HG03135 (cell line): ENCODE results near the gene HOXA5.

Source experiments
- ATAC-seq: cut with Tn5 transposase; IDR thresholded peaks from one replicate; pipeline ENCODE4 v1.9.1; 2021; ENCODE audit warnings: mild to moderate bottlenecking, moderate library complexity; ENCODE audit not compliant: unreplicated experiment

Gene HOXA5

DNA sequence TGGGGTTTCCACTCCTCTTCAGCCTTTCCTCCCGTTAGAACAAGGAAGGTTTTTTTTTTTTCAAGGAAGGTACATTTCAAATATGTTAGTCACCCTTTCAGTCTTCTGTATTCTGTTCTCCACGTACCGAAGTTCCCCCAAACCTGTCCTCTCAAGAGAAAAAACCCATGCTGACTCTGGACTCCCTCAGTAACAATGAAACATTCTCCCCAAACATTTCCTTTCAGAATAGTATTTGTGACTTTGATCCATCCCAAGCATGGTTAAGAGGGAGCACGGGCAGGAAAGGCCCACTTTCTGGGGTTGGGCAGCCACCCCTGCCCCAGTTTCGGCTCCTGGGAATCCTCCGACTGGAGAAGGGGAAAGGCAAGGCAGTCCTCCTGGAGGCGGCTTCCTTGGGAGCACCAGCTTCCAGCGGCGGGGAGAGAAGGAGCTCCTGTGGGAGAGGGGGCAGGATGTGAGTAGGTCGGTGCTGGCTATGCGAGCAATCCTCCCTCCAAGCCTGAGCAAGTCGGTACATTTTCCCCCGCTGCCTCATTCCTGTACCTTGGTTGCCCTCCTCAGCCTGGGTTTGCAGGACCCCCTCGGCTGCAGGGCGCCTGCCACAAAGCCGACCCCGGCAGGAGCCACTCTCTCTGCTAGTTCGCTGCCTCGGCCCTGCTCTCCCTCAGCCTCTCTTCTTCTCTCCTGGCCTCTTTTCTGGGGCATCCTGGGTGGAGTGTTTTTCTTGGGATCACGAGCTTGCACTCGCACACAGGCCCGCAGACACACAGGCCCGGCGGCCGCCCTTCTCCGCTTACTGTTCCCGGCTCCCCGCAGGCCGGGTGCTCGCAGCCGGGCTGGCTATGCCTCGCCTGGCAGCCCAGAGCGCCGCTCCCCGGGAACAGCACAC is 45.5 kb downstream of the HOXA5 start:
- no peak for ATAC-seq

DNA sequence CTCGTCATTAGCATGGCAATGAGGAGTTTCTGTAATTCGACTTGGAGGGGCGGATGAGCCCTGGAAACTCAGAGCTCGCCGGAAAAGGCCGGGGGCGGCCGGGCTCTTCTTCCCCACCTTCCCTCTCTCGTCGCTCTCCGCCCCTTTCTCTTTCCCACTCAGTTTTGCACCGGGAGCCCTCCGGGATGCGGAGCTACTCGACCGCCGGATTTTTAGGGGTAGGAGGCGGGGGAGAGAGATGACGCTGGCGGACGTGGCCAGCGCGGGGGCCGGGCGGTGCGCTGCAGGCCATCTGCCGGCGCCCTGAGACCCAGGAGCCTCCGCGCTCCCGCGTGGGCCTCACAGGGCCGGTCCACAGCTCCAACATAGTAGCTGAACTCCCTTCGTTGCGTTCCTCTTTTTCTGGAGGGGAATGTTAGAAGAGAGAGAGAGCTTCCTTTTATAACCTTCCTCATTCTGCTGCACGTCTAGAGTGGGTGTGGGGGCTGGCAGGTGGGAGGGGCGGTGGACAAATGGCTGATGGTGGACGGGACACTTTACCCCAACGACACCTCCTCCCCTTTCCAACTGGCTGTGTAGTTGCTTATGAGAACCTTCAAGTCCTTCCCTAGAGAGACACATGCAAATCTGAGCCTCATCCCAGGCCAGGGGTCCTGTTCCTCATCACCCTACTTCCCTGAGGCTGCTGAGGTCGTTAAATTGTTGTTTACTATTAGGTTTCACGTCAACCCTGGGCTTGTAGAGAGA is 46.5 kb downstream of the HOXA5 start:
- no peak for ATAC-seq

DNA sequence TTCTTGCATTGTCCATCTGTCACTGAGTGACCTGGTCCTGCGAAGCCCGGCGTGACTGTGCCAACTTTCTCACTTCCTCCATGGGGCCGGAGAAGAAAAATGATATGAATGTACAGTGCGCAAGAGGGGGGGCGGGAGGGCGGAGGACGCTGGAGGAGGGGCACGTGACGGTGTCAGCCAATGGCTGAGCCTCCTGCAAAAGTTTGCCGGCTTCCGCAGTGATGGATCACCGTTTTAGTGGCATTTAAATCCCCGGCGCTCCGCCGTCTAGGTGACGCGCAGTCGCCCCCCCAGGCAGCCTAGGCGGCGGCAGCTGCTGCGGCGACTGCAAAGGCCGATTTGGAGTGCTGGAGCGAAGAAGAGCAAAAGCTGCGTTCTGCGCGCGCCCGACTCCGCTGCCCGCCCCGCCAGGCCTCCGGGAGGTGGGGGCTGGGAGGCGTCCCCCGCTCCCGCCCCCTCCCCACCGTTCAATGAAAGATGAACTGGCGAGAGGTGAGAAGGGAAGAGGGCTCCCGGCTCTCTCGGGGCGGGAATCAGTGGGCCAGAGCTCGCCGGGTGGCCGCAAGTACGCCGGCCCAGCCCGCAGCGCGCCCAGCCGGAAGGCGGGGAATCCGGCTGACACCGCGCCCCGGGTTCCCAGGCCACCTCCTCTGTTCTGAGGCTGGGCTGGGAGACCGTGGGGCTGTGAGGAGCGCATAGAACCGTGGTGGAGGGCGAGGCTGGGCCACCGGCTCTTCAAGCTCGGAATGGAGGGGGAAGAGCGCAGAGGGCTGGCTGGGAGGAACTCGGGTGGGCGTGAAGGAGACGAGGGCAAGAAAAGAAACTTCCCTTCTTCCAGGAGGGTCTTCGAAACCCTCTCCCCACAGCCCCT is 47.3 kb downstream of the HOXA5 start, which contains the start of gene HOXA1:
TSS of gene HOXA1 (minus strand) at position 104 of the 871 bp plus-strand sequence. CDS start at position 16, 88 bp downstream.
- ATAC-seq, result peak; percentile 81

DNA sequence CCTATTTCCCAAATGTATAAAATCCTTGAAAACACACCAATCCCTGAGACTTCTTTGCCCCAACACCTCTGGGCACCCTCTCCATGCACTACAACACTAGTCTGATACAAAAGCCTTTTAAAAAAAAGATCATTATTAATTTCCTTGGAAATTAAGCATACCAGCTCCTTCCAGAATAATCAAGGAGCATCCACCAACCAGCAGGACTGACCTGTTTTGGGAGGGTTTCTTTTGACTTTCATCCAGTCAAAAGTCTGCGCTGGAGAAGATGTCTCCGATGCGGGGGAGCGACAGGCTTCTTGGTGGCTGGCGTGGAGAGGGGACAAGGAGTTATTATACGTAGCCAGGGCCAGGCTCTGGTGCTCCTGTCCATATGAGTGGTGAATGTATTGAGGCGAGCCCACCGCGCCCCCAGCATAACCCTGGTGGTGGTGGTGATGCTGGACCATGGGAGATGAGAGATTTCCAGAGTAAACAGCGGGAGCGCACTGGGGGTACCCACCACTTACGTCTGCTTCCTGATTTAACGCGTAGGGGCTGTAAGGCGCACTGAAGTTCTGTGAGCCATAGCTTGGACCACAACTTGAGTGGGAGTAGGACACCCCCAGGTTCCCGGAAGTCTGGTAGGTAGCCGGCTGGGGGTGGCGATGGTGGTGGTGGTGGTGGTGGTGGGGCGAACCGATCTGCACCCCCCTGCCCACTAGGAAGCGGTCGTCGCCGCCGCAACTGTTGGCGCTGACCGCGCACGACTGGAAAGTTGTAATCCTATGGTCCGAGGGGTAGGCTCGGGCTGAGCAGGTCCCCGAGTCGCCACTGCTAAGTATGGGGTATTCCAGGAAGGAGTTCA is 48.2 kb downstream of the HOXA5 start:
- ATAC-seq, result no peak

DNA sequence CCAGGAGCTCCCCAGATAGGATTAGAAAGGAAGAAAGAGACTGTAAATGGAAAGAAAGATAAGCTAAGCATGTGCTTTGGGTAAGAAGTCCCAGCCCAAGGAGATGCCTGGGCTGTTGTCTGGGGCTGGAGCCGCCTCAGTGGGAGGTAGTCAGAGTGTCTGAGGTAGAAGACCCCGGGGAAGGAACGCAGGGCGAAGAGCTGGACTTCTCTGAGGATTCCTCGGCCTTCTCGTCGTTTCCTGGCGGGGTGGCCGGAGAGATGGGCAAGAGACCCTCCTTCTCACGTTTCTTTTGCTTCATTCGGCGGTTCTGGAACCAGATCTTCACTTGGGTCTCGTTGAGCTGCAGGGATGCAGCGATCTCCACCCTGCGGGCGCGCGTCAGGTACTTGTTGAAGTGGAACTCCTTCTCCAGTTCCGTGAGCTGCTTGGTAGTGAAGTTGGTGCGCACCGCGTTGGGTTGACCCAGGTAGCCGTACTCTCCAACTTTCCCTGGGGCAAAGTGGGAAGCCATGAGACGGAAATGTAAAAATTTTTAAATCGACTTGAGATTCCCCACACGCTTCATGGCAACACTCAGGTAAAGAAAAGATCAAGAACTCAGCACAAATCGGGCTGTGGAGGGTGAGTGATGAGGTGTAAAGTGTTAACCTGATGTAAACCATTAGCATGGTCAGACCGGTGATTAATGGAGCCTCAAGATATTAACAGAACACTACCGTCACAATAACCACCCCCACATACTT is 49.0 kb downstream of the HOXA5 start:
- no peak for ATAC-seq

DNA sequence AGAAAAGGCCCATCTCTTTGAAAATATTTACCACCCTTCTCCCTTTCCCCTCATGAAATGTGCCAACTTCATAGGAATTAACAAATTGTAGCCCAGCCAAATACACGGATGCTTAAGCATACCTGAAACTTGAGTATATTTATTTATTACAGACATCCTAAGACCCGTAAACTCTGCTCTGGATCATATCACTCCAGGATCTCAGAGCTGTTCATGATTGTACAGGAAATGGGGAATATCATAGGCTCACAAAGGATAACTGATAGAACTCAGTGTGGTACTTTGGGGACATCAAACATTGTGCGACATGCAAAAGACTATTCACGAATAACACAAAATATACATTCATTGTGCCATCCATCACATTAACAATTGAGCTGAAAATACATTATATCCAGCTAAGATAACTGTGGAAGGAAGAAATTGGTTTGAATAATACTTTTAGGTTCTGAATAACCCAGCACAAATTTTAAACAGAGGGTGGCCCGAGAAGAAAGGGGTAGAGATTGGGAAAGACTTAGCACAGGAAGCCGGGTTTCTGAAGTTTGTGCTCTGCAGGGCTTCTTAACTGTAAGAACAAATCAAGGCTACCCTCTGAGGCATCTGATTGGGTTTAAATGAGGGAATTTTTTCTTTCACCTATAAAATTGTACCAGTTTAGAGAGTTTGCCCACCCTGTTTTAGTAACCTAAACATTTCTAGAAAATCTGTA is 50.1 kb downstream of the HOXA5 start:
- ATAC-seq, result no peak

DNA sequence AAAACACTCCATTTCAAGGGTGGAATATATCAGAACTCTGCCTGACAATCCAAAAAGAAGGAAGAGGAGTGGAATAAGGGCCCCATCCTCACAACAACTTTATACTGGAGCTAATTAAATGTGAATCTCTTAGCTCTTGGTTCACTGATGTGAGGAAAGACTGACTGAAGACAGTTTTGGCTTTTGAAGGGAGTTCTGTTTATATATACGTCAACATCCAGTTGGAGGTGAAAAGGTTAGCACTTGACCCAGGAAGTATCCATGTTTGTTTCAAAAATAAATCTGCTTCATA is 50.7 kb downstream of the HOXA5 start:
- ATAC-seq, result no peak

DNA sequence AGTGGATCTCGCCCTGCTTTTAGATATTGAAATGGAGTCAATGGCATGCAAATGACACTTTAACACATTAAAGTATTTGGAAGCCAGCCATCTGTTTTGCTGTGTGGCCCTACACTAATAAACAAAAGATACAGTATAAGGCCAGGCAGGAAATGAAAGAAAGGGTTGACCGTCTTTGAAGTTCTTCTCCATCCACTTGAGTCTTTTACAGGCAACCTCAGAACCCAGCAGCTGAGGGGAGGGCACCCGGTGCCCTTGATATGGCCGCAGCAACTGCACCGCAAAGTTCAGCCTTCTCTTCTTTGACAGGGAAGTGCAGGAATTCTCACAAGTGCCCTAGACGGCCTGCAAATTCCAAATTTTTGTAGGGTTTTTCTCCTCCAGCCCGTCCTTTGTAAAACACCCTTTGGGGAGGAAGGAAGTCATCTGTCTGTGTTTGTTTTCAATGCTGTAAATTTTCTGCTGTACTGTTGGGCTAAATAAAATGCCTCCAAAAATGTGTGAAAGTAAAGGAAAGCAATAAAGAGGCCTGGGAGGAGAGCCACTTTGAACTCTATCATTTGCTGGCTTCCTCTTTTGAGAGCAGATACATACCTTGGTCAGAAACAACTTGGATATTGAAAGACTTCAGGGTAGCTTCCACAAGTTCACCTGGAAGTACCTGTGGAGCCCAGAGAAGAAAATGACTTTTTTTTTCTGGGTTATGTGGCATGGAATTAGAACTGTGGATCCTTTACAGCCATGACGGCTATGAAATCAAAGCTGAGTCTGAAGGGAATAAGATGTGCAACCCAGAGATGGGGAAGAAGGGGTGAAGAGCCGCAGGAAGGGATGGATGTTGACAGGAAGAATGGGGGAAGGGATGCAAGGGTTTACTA is 51.3 kb downstream of the HOXA5 start:
- no peak for ATAC-seq

DNA sequence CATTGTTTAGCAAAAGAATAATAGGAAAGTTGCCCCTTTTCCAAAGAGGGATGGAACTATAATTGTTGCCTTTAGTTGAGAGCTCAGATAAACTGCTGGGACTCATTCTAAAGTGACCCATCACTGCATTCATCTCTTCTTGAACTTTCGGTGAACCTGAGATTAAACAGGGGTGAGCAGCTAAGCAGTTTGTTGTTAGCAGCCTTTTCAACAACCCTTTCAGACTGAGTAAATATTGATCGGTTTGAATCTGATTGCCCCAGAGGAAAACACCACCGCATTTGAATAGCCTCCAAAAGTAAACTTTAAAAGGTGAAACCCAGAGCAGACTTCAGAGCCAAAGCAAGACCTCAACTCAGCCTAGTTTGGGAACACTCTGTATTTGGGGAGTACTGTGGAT is 52.4 kb downstream of the HOXA5 start:
- no peak for ATAC-seq
